PFSK-1 (cell line): ENCODE measurements around the gene FPR1.

Experiments used
- FOXP2 ChIP-seq: optimal IDR thresholded peaks from 2 replicates; pipeline ENCODE3; 2011; ENCODE audit warnings: borderline replicate concordance, control low read depth, inconsistent platforms; ENCODE audit not compliant: insufficient read depth; ENCODE audit errors: extremely low read length, extremely low read depth
- POLR2AphosphoS5 ChIP-seq: IDR thresholded peaks from 2 replicates; pipeline ENCODE4 v1.6.1; 2012; ENCODE audit warnings: low read depth, mild to moderate bottlenecking, control low read depth, low read length, moderate library complexity
- SIN3A ChIP-seq: IDR thresholded peaks from 2 replicates; pipeline ENCODE4 v1.6.1; 2012; ENCODE audit warnings: mild to moderate bottlenecking, low read length, moderate library complexity, borderline replicate concordance; ENCODE audit not compliant: insufficient read depth
- TAF1 ChIP-seq: IDR thresholded peaks from 2 replicates; pipeline ENCODE4 v1.6.1; 2012; ENCODE audit warnings: low read length, control low read depth, borderline replicate concordance; ENCODE audit not compliant: insufficient read depth
- TF ChIP-seq, protein P1 (sequence below), 2 experiments: IDR thresholded peaks; 2 replicates each; pipeline versions ENCODE4 v1.6.1 to v1.8.0; 2011 to 2012; ENCODE audit warnings: low read depth in 2 of 2, low read length in 2 of 2, control low read depth in 1 of 2, inconsistent platforms in 1 of 2, mild to moderate bottlenecking in 1 of 2, moderate library complexity in 1 of 2; ENCODE audit not compliant: insufficient read depth in 1 of 2

Gene FPR1

GRCh38 chr19:51779181-51779580 lies 27.5 kb upstream of the FPR1 start:
- no peak for TF ChIP-seq TAF1
- no peak for TF ChIP-seq SIN3A
- no peak for TF ChIP-seq POLR2AphosphoS5
- TF ChIP-seq, protein P1, sequence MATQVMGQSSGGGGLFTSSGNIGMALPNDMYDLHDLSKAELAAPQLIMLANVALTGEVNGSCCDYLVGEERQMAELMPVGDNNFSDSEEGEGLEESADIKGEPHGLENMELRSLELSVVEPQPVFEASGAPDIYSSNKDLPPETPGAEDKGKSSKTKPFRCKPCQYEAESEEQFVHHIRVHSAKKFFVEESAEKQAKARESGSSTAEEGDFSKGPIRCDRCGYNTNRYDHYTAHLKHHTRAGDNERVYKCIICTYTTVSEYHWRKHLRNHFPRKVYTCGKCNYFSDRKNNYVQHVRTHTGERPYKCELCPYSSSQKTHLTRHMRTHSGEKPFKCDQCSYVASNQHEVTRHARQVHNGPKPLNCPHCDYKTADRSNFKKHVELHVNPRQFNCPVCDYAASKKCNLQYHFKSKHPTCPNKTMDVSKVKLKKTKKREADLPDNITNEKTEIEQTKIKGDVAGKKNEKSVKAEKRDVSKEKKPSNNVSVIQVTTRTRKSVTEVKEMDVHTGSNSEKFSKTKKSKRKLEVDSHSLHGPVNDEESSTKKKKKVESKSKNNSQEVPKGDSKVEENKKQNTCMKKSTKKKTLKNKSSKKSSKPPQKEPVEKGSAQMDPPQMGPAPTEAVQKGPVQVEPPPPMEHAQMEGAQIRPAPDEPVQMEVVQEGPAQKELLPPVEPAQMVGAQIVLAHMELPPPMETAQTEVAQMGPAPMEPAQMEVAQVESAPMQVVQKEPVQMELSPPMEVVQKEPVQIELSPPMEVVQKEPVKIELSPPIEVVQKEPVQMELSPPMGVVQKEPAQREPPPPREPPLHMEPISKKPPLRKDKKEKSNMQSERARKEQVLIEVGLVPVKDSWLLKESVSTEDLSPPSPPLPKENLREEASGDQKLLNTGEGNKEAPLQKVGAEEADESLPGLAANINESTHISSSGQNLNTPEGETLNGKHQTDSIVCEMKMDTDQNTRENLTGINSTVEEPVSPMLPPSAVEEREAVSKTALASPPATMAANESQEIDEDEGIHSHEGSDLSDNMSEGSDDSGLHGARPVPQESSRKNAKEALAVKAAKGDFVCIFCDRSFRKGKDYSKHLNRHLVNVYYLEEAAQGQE (IDR thresholded peaks at IDR 0.05; ENCODE audit: insufficient read depth in 1 of 2, low read depth in 2 of 2, low read length in 2 of 2), result no peak
- TF ChIP-seq FOXP2, result no peak

GRCh38 chr19:51777570-51778462 lies 26.1 kb upstream of the FPR1 start:
- TF ChIP-seq TAF1, result no peak
- TF ChIP-seq, protein P1 (IDR thresholded peaks at IDR 0.05; ENCODE audit: insufficient read depth in 1 of 2, low read depth in 2 of 2, low read length in 2 of 2), result no peak; a peak in 1 of 4 replicates
- TF ChIP-seq SIN3A, result no peak
- TF ChIP-seq FOXP2, result no peak
- TF ChIP-seq POLR2AphosphoS5, result no peak

DNA sequence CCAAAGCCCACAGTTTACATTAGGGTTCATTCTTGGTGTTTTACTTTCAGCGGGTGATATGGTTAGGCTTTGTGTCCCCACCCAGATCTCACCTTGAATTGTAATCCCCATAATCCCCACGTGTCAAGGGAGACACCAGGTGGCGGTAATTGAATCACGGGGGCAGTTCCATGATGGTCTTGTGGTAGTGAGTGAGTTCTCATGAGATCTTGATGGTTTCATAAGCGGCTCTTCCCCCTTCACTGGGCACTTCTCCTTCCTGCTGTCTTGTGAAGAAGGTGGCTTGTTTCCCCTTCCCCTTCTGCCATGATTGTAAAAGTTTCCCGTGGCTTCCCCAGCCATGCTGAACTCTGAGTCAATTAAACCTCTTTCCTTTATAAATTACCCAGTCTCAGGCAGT lies 21.3 kb upstream of the FPR1 start:
- TF ChIP-seq POLR2AphosphoS5 (no peak), SIN3A (no peak), FOXP2 (no peak)

DNA sequence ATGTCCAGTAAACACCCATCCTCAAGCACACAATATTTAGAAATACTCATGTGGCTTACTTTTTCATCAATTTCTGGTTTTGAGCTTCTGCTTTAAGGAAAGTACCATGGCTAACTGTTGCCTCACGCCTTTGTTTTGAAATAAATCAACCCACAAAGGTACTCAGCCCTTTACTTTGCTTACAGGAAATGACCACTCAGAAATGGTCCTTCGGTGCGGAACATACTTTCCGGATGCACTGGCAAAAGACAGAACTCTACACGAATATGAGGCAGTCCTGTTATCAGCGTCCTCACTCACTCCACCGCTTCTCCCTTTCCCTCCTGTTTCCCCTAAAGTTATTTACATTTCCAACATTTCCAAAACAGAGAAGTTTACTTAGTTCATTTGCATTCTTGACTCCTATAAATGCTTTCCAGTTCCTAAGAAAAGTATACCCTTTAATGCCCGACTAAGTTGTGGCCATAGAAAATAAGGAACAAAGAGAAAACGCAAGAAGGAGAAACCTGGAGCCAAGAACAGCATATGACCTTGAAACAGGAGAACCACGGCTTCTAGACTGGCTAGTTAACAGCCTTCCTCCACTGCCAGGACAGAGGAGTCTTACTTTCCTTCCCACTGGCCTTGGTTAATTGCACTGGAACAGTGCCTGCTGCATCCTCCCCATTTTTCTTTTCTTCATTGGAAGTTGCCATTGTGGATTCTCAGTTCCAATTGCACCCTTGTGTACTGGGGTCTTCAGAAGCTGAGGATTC lies 19.9 kb upstream of the FPR1 start:
- no peak for TF ChIP-seq FOXP2
- TF ChIP-seq SIN3A, result no peak
- no peak for TF ChIP-seq POLR2AphosphoS5
- TF ChIP-seq, protein P1 (IDR thresholded peaks at IDR 0.05; ENCODE audit: insufficient read depth in 1 of 2, low read depth in 2 of 2, low read length in 2 of 2), result no peak
- TF ChIP-seq TAF1, result no peak

GRCh38 chr19:51766461-51766860 lies 14.8 kb upstream of the FPR1 start:
- TF ChIP-seq, protein P1 (IDR thresholded peaks at IDR 0.05; ENCODE audit: insufficient read depth in 1 of 2, low read depth in 2 of 2, low read length in 2 of 2), result no peak
